ENCODE data around the gene PDE4D.

DNA sequence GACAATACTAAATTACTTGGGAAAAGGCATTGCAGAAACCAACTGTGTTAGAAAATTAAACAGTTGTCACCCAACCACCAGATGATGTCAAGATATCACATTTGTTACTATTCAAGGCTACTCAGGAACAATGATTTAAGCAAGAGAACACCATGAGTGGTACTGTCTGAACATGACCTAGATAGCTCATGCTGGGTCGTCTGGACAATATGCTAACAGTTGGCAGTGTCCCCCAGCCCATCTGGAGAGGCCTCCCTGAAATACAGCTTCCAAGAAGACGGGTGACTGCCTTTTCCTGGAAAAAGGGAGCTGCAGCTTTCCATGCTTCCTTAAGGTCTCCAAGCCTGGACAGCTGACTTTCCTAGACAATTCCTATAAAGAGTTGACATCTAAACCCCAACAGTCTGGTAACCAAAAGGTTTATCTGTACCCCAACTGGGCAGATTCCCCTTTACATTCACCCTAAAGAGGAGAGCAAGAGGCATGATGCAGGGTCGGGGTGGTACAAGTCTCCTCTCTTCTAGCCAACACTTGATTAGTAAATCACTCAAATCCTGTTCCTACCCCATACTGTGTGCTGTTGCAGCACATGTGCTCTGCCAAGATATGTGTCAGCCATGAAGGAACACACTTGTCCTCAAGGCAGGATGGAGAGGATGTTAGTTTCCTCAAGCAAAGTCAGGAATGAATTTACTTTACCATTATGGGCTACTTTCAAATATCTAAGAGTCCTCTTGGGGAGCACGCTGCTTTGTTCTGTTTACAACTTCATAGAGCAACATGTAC is 433.0 kb downstream of the PDE4D start:
- TF ChIP-seq TAF1 (IDR thresholded peaks at IDR 0.05; ENCODE audit: borderline replicate concordance, low read depth, low read length) (no peak), POLR2A (IDR thresholded peaks at IDR 0.05; ENCODE audit: low read depth, low read length) (no peak), POLR2AphosphoS5 (IDR thresholded peaks at IDR 0.05; ENCODE audit: low read depth, low read length) (no peak)
